HL-60 (cell line): ENCODE measurements around the gene CERS6.

Experiments
- CTCF ChIP-seq: IDR thresholded peaks from one replicate; pipeline ENCODE4 v1.5.1; 2011; ENCODE audit warnings: low read length, control low read depth, inconsistent platforms; ENCODE audit not compliant: insufficient read depth
- REST ChIP-seq: IDR thresholded peaks from 2 replicates; pipeline ENCODE4 v1.6.1; 2012; ENCODE audit warnings: low read depth; ENCODE audit not compliant: insufficient replicate concordance

DNA sequence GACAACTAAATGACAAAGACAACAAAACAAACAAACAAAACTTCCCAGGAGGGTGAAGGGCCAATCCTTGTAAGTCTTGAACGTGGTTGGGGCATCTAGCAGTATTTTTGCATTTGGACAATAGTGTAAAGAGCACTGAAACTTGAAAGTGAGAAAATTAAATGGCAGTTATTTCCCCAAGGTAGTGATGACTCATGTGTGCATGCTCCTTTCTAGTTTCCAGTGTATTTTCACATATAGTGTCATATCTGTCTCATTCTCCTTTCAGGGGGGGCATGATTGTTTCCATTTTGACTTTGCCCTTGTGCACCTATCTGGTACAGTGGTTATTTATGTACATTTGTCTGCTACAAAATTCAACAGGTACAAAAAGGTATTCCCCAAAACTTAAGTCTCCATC is 39.5 kb downstream of the CERS6 start:
- TF ChIP-seq CTCF: no peak
- TF ChIP-seq REST: no peak
